ENCODE measurements around the gene LIMA1. TPM values are rescaled to one million over a fixed set of nuclear protein-coding genes. Genes with fewer than 3 reads are reported as not detected.

LIMA1 gene
- total and polyA plus RNA-seq, 12 donors: 10.6 to 34.4 (median 16.2) TPM

DNA sequence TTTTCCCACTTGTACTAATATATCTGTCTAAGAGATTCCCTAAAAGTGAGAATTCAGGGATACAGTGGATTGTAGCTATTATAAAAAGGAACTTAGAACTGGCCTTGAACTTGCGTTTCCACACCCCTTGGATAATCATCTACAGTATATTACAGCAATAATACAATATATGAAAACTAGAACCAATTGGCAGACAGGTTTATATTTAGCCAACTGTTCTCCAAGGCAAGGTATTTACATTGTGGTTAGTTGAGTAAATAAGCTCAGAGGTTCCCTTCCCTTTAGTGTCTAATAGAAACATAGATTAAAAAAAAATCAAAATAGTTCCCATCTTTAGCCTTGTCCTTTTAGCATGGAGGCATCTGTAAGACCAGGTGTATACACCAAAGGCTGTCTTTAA is 42.1 kb downstream of the LIMA1 start:
- TF ChIP-seq CTCF (IDR thresholded peaks at IDR 0.05): no peak
- no peak for ATAC-seq
- intact Hi-C loops (cut with DNase I): no loop called here

GRCh38 chr12:50240792-50241114 is 42.6 kb downstream of the LIMA1 start:
- H3K4me1 ChIP-seq: peaks cover 4 to 37% (median 28%) of the 10 kb centered on the region in 9 donors
- DNase-seq (no peak), ATAC-seq (peak in 1 of 8 donors; percentile 14)
- no peak for TF ChIP-seq CTCF (IDR thresholded peaks at IDR 0.05)
- no peak overlapping the region for H3K4me3 ChIP-seq
- H3K9me3 ChIP-seq: no peaks in the 10 kb centered on the region
- H3K27ac ChIP-seq: peak overlapping the region in 8 of 10 donors; percentile 43 to 87 (median 76)
- intact Hi-C loops (cut with DNase I): no loop called here
- 45 to 46% methylated on average over 1 of the region's 1 CpG for WGBS, 2 donors
- H3K36me3 ChIP-seq: peaks cover 0 to 29% (median 0%) of the 10 kb centered on the region in 9 donors
- no peaks in the 10 kb centered on the region for H3K27me3 ChIP-seq

More for the DNA sequence above, 42.1 kb downstream of the LIMA1 start:
- Histone ChIP-seq H3K4me3 (no peak overlapping the region), H3K9me3 (no peaks in the 10 kb centered on the region), H3K4me1 (peaks cover 4 to 38% (median 28%) of the 10 kb centered on the region in 9 donors), H3K27ac (peak overlapping the region in 9 of 10 donors; percentile 43 to 87 (median 75)), H3K36me3 (peaks cover 0 to 26% (median 0%) of the 10 kb centered on the region in 9 donors), H3K27me3 (no peaks in the 10 kb centered on the region)
- WGBS, 2 donors: 96% methylated on average over 1 of the region's 1 CpG
- no peak for DNase-seq

- DNase-seq (no peak), ATAC-seq (no peak)
- Histone ChIP-seq H3K27ac (peak overlapping the region in 6 of 10 donors; percentile 0 to 87 (median 76)), H3K4me3 (no peak overlapping the region), H3K9me3 (no peaks in the 10 kb centered on the region), H3K27me3 (no peaks in the 10 kb centered on the region), H3K4me1 (peaks cover 4 to 37% (median 28%) of the 10 kb centered on the region in 9 donors), H3K36me3 (peaks cover 0 to 25% (median 0%) of the 10 kb centered on the region in 9 donors)
- intact Hi-C loops (cut with DNase I): no loop called here
- 79 to 80% methylated on average over 7 of the region's 7 CpGs for WGBS, 2 donors
- no peak for TF ChIP-seq CTCF (IDR thresholded peaks at IDR 0.05)
These were observed 43.1 kb downstream of the LIMA1 start for GRCh38 chr12:50240096-50240791.

- H3K27ac ChIP-seq: no peak overlapping the region
- peaks cover 0 to 19% (median 0%) of the 10 kb centered on the region in 9 donors for H3K36me3 ChIP-seq
- H3K4me3 ChIP-seq: no peak overlapping the region
- DNase-seq (no peak), ATAC-seq (no peak)
- TF ChIP-seq CTCF (IDR thresholded peaks at IDR 0.05): no peak
- H3K4me1 ChIP-seq: peaks cover 4 to 37% (median 28%) of the 10 kb centered on the region in 9 donors
- intact Hi-C loops (cut with DNase I): loop anchor here in 2 of 10 donors (10.0 kb wide), 2 partner anchors 45 to 55 kb away; partner anchors contain the start of gene LIMA1 (in 1 of the 2)
- no peaks in the 10 kb centered on the region for H3K27me3 ChIP-seq
- WGBS, 2 donors: 91 to 96% methylated on average over 10 of the region's 10 CpGs
- H3K9me3 ChIP-seq: no peaks in the 10 kb centered on the region
These were observed 43.9 kb downstream of the LIMA1 start for GRCh38 chr12:50239355-50239891.
